Measurements from ENCODE around the gene HABP4.

- TF ChIP-seq SUZ12 (IDR thresholded peaks at IDR 0.05) (no peak), FOXA1 (IDR thresholded peaks at IDR 0.05) (no peak), SP1 (IDR thresholded peaks at IDR 0.05) (no peak), FOXM1 (IDR thresholded peaks at IDR 0.05; ENCODE audit: borderline replicate concordance) (no peak), NFRKB (IDR thresholded peaks at IDR 0.05) (no peak), HDGF (IDR thresholded peaks at IDR 0.05; ENCODE audit: borderline replicate concordance) (no peak), TARDBP (IDR thresholded peaks at IDR 0.05) (no peak)
These were observed 26.0 kb upstream of the HABP4 start for GRCh38 chr9:96423985-96424336.

Measured in HEK293T (cell line).